ENCODE measurements around the gene IGFN1. TPM values are rescaled to one million over a fixed set of nuclear protein-coding genes. Genes with fewer than 3 reads are reported as not detected.

Gene IGFN1
- total and polyA plus RNA-seq, 7 donors: 2.7 to 442 (median 33.1) TPM

GRCh38 chr1:201145816-201146215, 44.8 kb upstream of the IGFN1 start:
- Histone ChIP-seq H3K4me3 (no peak overlapping the region), H3K27ac (no peak overlapping the region), H3K27me3 (ENCODE audit: insufficient read depth in 3 of 3, low read length in 2 of 3) (no peaks in the 10 kb centered on the region), H3K4me1 (peaks cover 7% of the 10 kb centered on the region), H3K36me3 (ENCODE audit: insufficient read depth in 1 of 2, low read depth in 1 of 2) (peaks cover 2 to 100% of the 10 kb centered on the region in 2 donors), H3K9me3 (no peaks in the 10 kb centered on the region)
- 90 to 97% (median 95%) methylated on average over 7 of the region's 7 CpGs for WGBS, 3 donors
- intact Hi-C loops (cut with DNase I): loop anchor here in 1 of 2 donors (5.0 kb wide), 1 partner anchor 76 kb away; no protein-coding TSS in a partner anchor
- TF ChIP-seq CTCF (IDR thresholded peaks at IDR 0.05): no peak
- no peak for ATAC-seq
- DNase-seq: no peak

- ATAC-seq (no peak), DNase-seq (no peak)
- H3K36me3 ChIP-seq (ENCODE audit: insufficient read depth in 1 of 2, low read depth in 1 of 2): peaks cover 1 to 100% of the 10 kb centered on the region in 2 donors
- peaks cover 7% of the 10 kb centered on the region for H3K4me1 ChIP-seq
- H3K4me3 ChIP-seq: no peak overlapping the region
- no peak for TF ChIP-seq CTCF (IDR thresholded peaks at IDR 0.05)
- WGBS, 3 donors: 88 to 93% (median 90%) methylated on average over 17 of the region's 17 CpGs
- H3K9me3 ChIP-seq: no peaks in the 10 kb centered on the region
- intact Hi-C loops (cut with DNase I): loop anchor here in 1 of 2 donors (5.0 kb wide), 1 partner anchor 75 kb away; no protein-coding TSS in a partner anchor
- H3K27ac ChIP-seq: no peak overlapping the region
- no peaks in the 10 kb centered on the region for H3K27me3 ChIP-seq (ENCODE audit: insufficient read depth in 3 of 3, low read length in 2 of 3)
Measured at GRCh38 chr1:201146626-201147390, 43.8 kb upstream of the IGFN1 start.

- Histone ChIP-seq H3K27me3 (ENCODE audit: insufficient read depth in 3 of 3, low read length in 2 of 3) (no peaks in the 10 kb centered on the region), H3K36me3 (ENCODE audit: insufficient read depth in 1 of 2, low read depth in 1 of 2) (peaks cover 0 to 96% of the 10 kb centered on the region in 2 donors), H3K4me3 (no peak overlapping the region)
Measured at GRCh38 chr1:201147396-201148015, 43.1 kb upstream of the IGFN1 start.

DNA sequence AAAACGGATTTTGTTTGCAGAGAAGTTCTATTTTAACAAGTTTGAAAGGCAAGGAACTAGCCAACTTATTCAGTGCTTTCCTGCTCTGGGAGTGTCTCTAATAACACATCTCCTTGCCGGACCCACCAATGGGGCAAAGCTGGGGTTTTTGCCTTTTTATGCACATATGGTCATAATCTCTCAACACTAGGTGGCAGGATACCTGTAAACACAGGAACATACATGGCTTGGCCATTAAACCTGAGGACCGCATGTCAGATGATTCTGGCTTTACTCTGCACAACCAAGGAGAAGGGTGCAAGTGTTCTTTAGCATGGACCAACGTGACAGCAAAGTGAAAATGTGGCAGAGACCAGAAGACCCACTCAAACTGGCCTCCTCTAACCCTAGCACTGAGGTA, 41.2 kb upstream of the IGFN1 start:
- intact Hi-C loops (cut with DNase I): loop anchor here (2.0 to 5.0 kb wide), 2 partner anchors 73 kb away; no protein-coding TSS in a partner anchor

More at GRCh38 chr1:201147396-201148015, 43.1 kb upstream of the IGFN1 start:
- TF ChIP-seq CTCF (IDR thresholded peaks at IDR 0.05): no peak
- DNase-seq: no peak
- WGBS, 3 donors: 92% methylated on average over 12 to 13 of the region's 13 CpGs
- no peak for ATAC-seq
- intact Hi-C loops (cut with DNase I): loop anchor here (2.0 to 5.0 kb wide), 2 partner anchors 75 kb away; no protein-coding TSS in a partner anchor
- Histone ChIP-seq H3K27ac (no peak overlapping the region), H3K4me1 (peaks cover 11% of the 10 kb centered on the region), H3K9me3 (no peaks in the 10 kb centered on the region)

More for the DNA sequence above, 41.2 kb upstream of the IGFN1 start:
- no peak for DNase-seq
- 64 to 83% (median 77%) methylated on average over 4 of the region's 4 CpGs for WGBS, 3 donors
- ATAC-seq: peak in 2 of 4 donors; percentile 52 to 55
- H3K36me3 ChIP-seq (ENCODE audit: insufficient read depth in 1 of 2, low read depth in 1 of 2): peaks cover 0 to 77% of the 10 kb centered on the region in 2 donors
- H3K4me3 ChIP-seq: no peak overlapping the region
- no peaks in the 10 kb centered on the region for H3K27me3 ChIP-seq (ENCODE audit: insufficient read depth in 3 of 3, low read length in 2 of 3)
- H3K27ac ChIP-seq: no peak overlapping the region
- TF ChIP-seq CTCF (IDR thresholded peaks at IDR 0.05): peak; percentile 43
- peaks cover 25% of the 10 kb centered on the region for H3K4me1 ChIP-seq
- H3K9me3 ChIP-seq: no peaks in the 10 kb centered on the region

Measured in psoas muscle (tissue), 8 donors.